HG03159 (cell line): ENCODE data around the gene RAB37.

Source experiments
- ATAC-seq: cut with Tn5 transposase; IDR thresholded peaks from one replicate; pipeline ENCODE4 v1.9.1; 2021; ENCODE audit warnings: mild to moderate bottlenecking, moderate library complexity; ENCODE audit not compliant: unreplicated experiment

Gene RAB37

DNA sequence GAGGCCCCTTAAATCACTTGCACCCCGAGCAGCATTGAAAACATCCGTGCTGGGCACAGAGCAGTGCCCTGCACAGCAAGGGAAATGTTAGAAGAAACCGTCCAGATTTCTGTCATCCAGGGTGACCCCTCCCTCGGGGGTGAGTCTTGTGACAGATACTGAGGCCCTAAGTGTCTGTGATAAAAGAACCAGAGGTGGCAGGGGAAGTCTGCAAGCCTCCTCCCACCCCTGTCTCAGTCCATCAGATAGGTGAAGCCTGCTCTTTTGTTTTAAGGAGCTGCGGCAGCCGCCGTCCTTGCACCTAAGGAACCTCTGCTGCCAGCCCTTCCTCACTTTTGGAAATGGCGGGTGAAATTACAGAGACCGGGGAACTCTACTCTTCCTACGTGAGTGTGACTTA lies 39.9 kb downstream of the RAB37 start:
- no peak for ATAC-seq

DNA sequence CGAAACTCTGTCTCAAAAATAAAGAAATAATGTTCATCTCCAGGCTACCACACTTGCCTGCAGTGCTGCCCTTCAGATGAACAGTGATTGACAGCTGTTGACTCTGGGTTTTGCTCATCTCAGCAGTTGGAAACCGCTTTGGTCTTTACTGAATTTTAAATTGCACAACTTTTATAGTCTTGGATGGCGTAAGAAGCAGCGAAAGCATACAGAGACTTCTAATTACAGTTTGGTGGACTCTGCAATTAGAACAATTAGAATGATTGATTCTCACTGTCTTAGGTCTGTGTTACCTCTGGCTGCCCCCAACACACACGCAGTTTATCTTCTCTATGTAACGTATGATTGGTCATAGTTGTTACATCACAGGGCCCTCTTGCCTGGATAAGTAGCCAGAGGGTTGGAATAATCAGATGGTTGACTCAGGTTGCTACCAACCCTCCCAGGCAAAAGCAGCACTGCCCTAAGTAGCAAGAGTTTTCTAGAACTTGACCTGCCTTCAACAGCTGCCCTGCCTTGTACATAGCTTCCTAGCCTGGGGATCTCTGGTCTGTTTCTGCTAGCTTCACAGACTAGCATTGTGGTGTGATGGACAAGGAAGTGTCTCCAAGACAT lies 41.0 kb downstream of the RAB37 start:
- no peak for ATAC-seq

DNA sequence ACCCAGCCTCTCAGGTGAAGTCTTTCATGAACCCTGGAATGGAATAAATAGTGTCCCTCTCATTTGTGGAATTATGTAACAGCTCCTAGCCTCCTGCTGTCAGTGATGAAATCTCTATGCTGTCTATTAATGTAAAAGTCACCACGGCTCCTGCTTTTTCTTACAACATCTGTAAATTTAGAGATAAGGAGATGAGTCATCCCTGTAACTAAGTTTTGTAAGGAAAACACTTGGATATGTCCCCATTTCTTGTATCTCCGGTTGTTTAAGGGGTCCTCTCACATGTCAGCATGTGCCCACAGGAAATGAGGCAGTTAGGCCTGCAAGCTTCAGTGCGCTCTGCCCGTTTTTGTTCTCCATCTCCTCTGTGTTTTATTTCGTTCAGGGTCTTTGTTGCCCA lies 41.9 kb downstream of the RAB37 start:
- ATAC-seq: no peak

DNA sequence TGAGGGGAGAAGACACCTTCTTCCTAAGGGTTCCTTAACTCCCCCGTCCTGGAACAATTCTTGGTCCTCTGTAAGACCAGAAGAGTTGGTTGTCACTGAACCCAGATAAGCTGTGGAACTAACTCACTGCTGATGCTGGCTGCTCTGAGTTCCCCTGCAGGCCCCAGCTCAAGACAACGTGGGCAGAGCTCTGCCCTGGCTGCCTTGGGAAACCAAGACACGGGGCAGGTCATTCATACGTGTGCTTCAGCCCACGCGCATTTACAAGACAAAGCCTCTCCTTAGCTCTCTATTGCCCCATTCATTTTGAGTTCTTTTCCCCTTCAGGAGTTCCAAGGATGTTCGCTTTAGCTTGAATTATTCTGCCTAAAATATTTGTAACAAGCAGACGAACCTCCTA lies 42.4 kb downstream of the RAB37 start:
- ATAC-seq: no peak

DNA sequence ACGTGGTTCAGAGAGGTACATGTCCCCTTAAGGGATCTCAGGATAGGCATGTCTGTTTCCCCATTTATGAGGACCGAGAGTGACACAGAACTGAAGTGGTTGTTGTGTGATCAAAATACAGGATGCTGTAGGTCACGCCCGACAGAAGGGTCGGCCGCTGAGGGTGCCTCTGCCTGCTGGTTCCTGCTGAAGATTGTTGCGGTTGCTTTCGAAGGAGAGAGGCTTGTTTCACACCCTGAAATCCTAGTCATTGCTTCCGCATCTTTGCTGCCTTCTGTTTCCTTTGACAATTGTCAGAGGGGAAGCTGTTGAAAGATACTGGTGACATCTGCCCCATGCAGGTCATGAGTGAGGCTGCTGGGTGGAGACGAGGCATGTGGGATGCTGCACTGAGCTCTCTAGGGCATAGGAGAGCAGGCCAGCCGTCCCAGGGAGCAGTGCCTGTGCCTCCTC lies 42.9 kb downstream of the RAB37 start:
- peak; percentile 64 for ATAC-seq

DNA sequence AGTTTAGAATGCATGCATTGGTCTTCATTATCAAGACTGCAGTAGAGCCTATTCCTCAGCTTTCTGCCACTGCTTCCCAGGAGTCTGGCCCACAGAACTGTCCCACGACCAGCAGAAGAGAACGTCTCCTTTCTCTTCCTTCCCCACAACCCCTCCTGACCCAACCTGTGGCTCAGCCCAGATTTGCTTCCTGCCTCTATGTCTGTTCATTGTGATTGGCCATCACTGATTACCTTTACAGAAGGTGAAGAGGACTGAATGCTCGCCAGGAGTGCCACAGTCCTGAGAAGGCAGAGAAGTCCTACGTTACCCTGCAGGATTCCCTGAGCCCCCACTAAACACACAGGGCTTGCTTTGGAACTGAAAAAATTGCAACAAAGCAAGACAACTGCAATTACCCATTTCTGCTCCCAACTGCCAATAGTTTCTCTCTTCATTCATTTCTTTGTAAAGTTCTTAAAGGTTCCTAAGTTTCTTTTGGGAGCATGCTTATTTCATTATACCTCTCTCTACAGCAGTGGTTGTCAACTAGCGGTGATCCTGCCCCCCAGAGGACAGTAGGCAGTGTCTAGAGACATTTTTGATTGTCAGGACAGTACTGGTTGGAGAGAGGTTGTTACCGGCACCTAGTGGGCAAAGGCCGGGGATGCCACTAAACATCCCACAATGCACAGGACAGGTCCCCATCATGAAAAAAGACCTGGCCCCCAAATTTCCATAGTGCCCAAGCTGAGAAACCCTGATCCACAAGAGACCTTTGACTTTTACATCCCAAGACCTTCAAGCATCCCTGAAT lies 43.6 kb downstream of the RAB37 start:
- no peak for ATAC-seq

DNA sequence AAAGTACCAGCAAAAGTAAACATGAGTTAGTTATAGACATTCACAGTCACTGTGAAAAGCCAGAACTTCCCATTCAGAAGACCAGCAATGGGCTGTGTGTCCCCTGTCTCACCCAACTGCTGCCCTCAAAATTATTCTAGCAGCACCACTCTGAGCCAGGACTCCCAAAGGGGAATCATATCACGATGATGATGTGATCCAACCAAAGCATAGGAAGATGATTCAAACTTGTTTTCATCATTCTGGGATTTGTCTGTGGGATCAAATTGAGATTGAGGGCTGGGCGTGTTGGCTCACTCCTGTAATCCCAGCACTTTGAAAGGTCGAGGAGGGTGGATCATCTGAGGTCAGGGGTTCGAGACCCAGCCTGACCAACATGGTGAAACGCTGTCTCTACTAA lies 45.5 kb downstream of the RAB37 start:
- ATAC-seq: no peak

DNA sequence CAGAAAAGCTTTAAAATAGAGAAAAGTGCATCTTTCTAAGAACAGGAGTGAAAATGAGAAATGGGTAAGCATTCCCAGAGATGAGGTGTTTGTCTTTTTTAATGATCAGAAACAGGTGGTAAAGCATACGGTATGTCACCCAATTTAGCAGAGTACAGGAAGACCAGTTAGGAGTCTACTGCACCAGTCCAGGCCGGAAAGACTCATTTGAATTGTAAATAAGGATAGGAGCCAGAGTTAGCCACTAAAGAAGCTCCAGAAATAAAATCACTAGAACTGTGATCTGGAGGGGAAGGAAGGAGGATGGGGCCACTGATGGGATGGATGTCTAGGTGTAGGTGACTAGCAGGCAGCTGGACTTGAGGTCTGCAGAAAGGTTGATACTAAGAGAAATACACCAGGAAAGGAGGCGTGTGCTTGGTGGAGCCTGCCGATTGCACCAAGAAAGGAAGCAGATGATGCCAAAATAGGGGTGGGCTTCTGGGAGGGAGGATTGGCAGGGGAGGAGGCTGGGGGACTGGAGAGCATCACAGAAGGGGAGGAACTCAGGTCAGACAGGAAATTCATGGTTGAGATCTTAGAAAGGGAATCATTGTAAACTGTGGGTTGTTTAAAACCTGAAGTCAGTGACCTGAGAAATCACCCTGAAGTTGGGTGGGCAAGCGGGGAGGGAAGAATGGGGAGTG lies 47.2 kb downstream of the RAB37 start:
- ATAC-seq: no peak

DNA sequence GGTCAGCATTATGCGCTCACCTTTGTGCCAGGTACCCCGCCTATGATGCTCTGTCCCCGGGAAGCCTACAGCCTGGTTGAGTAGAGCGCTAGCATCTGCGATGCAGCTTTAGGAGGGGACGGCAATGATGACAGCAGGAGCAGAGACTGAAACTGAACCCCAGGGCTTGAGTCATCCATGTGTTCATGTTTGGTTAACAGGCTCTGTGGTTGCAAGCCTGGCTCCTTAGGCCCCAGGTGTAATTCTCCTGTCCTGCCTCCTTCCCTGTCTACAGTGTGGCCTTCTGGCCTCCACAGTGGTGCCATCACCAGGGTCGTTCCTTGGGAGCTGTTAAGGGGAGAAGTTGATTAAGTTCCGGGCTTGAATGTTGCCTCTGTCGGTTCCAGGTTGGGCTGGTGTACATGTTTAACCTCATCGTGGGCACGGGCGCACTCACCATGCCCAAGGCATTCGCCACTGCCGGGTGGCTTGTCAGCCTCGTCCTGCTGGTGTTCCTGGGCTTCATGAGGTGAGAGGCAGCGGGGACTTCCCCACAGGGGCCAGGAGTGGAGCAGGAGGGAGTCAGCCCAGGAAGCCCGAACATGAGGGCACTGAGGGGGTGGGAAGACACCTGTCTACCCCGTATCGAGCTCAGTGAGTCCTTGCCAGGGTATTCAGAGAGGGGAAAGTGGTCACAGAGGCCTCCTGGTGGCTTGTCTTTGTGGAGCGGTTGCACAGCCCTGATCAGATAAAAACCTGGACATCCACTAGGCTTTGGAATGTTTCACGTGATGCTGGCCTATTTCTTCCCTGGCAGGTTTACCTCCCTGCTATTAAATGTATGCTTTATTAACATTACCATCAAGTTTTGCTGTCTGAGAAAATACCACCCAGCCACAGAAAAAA lies 48.3 kb downstream of the RAB37 start:
- no peak for ATAC-seq

DNA sequence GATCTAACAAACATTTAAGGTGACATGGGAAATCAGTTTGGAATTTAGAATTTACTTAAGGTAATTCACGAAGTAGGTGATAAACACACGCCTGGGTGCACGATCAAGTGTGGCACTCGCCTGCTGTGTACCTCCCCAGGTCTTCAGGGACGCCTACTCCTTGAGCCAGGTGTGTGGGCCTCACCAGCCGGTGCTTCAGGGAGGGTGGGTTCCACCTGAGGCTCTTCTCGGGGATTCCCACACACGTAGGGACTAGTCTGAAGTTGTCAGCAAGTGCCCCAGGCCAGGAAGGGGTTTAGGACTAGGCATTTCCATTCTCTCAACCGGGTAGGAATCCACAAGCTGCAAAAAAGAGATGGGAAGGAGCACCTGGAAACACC lies 48.9 kb downstream of the RAB37 start:
- no peak for ATAC-seq

DNA sequence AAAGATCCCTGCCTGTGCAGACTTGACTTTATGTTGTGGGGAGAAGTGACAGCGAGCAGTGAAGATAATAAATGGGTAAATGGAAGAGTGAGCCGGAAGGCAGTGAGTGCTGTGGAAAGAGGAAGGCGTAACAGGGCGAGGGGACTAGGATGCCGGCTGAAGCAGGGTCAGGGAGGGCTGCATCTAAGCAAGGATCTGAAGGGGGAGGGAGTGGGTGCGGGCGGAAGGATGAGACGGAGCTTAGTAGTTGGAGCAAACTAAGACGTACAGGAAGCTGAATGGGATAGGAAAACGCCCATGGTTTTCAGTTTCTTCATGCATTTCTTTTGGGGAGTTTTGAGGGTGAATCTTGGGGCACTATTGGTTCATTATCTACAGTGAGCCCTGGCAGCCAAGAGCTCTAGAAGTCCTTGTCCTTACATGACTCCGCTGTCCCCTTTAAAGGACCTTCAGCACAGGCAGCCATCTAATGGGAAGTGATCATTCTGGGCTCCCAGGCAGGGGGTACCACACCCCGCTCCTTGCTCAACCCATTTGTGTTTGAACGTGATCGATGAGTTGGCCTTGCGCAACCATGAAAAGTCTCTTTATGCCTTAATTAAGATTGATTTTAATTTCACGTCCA lies 49.5 kb downstream of the RAB37 start:
- no peak for ATAC-seq

DNA sequence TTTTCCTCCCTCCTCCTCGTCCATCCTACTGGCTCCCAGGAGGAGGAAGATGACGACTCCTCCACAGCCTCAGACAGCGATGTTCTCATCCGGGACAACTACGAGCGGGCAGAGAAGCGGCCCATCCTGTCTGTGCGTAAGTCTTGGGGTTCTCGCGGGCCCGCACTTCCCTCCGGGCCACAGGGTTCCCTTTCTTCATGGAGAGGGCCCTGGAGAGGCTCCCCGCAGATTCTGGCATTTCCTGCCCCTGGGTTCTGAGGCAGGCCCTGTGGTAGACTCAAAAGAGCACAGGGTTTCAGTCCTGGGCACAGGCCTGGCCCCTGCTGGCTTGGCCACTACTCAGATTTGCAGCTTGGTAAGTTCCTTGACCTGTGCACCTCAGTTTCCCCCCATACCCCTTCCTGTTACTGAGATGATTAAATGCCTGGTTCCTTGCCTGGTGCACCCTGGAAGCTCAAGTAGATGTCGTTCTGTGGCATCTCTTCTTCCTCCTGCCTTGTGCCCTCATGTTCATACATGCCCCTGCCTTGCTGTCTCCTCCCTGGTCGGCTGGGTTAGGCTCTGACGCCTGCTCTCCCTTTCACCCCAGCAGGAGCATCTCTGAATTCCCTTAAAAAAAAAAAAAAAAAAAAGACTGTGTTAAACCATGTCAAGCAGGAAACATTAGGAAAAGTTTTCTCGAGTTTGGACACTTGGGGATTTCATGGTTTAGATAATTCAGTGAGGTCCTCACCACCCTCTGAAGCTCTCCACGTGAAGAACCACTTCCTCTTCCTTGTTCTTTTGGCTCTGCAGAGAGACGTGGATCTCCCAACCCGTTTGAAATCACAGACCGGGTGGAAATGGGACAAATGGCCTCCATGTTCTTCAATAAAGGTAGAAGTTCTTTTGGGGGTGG lies 53.4 kb downstream of the RAB37 start:
- no peak for ATAC-seq

DNA sequence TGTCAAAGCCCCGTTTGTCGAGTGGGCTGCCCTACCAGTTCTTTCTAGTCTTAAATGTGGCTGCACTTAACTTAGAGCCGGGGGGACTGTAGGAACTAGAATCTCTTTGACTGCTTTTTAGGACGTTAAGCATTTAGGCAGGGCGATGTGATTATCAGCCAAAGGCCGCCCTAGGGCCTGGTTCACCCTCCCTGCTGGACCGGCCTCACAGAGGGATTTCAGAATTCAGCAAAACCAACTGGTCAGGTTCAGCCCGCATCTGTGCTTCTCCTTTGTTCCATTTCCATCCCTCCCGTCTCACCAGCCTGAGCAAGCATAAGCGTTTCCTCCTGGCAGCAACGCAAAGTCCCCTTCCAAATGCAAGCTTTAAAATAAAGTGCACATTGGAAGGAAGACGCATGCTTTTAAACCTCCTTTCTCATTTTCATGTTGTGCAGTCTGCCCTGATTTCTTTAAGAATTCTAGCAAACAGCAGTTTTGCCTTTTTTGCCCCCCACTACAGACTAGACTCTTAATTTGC lies 55.6 kb downstream of the RAB37 start:
- ATAC-seq: no peak

DNA sequence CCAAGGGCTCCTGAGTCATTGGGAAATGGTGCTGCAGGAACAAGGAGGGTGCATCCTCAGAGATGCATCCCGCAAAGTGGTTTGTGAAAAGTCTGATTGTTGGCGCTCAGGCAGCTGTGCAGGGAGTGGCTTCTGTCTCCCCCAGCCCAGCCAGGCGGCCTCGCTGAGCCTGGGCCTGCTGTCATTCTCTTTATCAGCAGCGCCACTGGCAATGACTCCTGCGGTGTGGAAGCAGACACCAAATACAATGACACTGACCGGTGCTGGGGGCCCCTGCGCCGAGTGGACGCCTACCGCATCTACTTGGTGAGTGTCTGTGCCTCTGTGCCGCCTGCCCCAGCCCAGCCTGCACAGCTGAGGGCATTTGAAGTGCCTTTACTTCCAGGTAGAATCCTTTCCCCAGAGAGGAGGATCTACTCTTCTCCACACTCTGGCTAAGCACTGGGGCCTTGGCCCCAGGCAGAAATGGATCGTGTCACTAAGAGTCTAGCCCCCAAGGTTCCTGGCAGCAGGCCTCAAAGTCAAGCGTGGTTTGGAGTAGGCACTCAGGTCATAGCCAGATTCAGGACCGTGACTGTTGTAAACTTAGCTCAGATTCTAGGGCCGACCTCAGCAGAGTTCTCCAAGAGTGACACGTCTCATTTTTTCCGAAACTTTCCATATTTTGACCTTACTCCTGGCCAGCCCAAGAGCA lies 58.4 kb downstream of the RAB37 start:
- ATAC-seq: no peak

DNA sequence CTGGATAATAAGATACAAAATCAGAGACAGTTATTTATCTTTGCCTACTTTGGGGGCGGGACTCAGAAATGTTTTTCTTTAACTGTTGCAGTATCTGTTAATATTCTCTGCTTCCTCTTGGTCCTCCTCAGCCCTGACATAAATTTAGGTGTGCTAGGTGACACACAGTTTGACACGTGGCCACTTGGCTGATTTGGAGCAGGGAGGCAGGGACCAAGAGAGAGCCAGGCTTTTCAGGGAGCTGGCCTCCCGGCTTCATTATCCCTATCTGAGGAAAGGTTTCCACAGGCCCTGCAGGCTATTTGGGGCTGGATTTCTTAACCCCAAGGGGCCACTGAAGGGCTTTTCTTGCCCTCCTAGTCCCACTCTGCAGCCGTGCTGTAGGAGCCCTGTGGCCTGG lies 59.2 kb downstream of the RAB37 start:
- no peak for ATAC-seq

DNA sequence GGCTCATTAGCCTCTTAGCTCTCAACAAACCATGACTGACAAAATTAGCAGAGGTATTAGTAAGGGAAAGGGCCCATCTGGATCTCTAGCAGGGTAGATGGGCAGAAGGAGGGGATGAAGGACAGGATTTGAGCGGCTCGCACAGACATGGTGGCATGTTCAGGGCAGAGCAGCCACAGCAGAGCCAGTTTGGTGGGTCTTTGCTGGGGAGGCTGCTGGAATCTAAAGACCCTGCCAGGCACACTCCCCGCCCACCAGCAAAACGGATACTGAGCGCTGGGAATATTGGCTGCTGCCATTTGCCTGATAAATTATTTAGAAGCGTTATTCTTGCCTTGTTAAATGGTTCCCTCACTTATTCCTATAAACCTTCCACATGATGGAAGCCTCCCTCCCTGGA lies 59.8 kb downstream of the RAB37 start:
- no peak for ATAC-seq
